Measurements from ENCODE around the gene CCDC183. TPM values are rescaled to one million over a fixed set of nuclear protein-coding genes. Genes with fewer than 3 reads are reported as not detected.

The CCDC183 gene
- total RNA-seq, 1 donor from 2014 or later = 0.06 TPM

DNA sequence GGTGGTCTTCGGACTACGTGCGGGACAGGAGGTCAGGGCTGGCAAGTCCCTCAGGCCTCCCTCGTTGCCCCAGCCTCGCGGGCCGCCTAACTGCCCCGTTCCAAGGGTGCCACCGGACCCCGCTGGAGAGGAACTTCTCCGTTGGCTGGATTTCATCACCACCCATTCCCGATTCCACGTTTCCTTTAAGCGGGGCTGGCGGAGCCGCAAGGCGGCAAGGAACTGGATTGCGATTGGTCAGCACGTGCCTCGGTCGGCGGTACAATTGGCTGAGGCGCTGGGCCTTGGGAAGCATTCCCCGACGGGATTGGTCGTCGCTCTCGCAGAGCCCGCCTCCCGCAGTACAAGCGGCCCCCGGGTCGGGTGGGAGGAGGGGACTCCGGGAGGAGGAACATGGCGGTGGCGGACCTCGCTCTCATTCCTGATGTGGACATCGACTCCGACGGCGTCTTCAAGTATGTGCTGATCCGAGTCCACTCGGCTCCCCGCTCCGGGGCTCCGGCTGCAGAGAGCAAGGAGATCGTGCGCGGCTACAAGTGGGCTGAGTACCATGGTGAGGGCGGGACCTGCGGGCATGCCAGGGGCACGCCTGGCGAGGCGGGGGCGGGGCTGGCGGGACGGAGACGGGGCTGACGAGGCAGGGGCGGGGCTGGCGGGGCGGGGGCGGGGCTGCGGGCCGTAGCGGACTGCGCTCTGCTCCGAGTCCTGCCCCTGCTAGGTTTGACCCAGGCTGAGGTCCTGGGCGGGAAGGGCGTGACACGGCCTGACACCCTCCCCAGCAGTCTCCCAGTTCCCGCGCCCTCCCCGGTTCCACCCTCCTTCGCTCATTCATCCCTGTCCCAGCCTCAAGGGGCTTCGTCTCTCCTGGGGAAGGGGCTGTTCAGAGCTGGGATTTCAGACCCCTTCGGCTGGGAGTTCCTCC lies 53.2 kb downstream of the CCDC183 start, which contains the start of gene PHPT1:
Gene PHPT1 (plus strand): TSS at position 372 of the 922 bp plus-strand sequence. CDS start 22 bp downstream, at position 394.
- peak; percentile 87 for DNase-seq (ENCODE audit: low read depth)
- H3K4me3 ChIP-seq (ENCODE audit: low read depth, low read length) = peak within 1 kb of the TSS; percentile 77
- TF ChIP-seq, protein P1, sequence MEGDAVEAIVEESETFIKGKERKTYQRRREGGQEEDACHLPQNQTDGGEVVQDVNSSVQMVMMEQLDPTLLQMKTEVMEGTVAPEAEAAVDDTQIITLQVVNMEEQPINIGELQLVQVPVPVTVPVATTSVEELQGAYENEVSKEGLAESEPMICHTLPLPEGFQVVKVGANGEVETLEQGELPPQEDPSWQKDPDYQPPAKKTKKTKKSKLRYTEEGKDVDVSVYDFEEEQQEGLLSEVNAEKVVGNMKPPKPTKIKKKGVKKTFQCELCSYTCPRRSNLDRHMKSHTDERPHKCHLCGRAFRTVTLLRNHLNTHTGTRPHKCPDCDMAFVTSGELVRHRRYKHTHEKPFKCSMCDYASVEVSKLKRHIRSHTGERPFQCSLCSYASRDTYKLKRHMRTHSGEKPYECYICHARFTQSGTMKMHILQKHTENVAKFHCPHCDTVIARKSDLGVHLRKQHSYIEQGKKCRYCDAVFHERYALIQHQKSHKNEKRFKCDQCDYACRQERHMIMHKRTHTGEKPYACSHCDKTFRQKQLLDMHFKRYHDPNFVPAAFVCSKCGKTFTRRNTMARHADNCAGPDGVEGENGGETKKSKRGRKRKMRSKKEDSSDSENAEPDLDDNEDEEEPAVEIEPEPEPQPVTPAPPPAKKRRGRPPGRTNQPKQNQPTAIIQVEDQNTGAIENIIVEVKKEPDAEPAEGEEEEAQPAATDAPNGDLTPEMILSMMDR (conservative IDR thresholded peaks at IDR 0.05; ENCODE audit: low read depth, low read length) = no peak

DNA sequence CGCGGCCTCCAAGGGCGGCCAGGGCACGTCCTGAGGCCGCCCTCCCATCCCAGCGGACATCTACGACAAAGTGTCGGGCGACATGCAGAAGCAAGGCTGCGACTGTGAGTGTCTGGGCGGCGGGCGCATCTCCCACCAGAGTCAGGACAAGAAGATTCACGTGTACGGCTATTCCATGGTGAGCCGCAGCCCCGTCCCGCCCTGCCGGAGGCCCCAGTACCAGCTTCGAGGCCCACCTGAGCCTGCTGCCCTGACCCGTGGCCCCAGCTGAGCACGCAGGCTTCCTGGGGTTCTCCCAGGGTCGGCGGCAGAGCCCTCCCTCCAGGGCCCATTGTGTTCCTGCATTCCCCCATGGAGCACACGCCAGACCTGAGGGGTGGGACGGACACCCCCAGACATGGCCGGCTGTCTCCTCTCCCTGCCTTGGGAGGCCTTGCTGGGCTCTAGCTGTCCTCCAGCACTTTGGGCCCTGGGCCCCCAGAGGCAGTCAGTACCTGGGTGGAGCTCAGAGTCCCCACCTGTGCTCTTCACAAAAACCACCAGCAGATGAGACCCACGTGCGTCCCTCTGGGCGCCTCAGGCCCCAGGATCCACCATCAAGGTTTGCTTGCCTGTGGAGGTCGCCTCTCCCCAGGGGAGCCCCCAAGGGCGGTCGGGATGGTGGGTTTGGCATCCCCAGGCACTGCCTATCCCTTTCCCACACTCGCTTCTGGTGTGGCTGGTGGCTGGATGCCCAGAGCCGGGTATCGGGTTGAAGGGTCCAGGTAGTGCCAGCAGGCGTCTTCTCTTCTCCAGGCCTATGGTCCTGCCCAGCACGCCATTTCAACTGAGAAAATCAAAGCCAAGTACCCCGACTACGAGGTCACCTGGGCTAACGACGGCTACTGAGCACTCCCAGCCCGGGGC lies 54.1 kb downstream of the CCDC183 start:
- DNase-seq (ENCODE audit: low read depth) = no peak
- peak overlapping the region; percentile 77 for H3K4me3 ChIP-seq (ENCODE audit: low read depth, low read length)
- TF ChIP-seq, protein P1 (conservative IDR thresholded peaks at IDR 0.05; ENCODE audit: low read depth, low read length) = no peak

DNA sequence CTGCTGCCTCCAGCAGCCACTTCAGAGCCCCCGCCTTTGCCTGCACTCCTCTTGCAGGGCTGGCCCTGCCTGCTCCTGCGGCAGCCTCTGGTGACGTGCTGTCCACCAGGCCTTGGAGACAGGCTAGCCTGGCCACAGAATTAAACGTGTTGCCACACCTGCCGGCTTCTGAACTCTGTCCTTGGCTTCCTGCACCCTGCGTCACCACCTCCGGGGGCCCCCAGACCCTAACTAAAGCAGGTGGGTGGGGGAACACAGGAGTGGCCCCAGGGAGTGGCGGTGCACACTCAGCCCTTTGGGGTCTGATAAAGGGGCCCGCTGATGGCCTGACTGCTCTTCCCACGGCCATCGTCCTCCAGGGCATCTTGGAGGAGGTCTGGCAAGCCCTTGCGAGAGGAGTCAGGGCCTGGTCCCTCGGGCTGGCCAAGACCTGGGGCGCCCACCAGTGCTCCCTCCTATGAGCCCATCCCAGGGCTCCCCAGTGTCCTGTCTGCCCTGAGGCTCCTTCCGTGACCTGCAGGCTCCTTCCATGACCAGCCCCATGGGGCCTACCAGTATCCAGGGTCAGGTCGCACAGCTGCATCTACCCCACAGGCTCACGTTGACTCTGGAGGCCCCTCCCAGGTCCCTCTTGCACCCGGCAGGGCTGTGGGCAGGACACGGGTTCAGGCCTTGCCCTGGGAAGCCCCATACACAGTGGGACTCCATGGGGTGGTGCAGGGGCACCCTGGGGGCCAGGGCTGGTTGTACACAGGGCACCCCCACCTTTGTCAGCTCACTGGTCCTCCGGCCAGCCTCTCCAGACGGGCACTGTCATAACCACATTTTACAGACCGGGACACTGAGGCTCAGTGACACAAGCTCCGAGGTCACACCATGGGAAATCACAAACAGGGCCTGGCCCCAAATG lies 55.0 kb downstream of the CCDC183 start:
- DNase-seq (ENCODE audit: low read depth) = no peak
- TF ChIP-seq, protein P1 (conservative IDR thresholded peaks at IDR 0.05; ENCODE audit: low read depth, low read length) = no peak
- no peak overlapping the region for H3K4me3 ChIP-seq (ENCODE audit: low read depth, low read length)

DNA sequence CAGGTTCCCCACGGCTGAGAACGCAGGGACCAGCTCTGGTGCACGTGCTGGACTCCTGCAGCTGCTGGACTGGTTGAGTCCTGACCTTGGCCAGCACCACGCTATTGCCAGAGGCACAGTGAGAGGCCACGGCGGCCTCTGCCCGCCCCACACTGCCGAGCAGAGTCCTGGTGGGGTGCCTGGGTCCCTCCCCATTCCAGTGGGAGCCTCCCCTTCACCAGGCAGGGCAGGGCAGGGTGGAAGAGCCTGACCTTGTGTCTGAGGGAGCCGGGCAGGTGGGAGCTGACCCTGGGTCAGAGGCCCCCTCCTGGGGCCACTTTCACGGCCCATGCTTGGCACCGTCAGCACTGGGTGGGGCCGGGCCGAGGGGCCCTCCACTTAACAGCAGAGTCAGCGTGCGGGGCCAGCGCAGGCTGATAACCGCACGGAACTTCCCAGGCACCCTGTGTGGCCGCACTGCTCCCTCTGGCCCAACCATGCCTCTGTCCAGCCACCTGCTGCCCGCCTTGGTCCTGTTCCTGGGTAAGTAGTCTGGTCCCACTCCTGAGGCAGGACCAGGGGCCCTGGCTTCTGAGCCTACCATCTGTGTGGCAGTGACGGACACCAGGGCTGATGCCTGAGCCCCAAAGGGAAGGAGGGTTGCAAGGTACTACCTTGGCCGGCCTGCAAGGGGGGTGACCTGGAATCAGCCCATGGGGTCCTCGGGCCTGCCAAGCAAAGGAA lies 56.0 kb downstream of the CCDC183 start, which contains the start of gene MAMDC4:
Gene MAMDC4 (plus strand): TSS at position 406 of the 723 bp plus-strand sequence. CDS start 71 bp downstream, at position 477.
- no peak for DNase-seq (ENCODE audit: low read depth)
- no peak within 1 kb of the TSS for H3K4me3 ChIP-seq (ENCODE audit: low read depth, low read length)
- TF ChIP-seq, protein P1 (conservative IDR thresholded peaks at IDR 0.05; ENCODE audit: low read depth, low read length) = no peak

DNA sequence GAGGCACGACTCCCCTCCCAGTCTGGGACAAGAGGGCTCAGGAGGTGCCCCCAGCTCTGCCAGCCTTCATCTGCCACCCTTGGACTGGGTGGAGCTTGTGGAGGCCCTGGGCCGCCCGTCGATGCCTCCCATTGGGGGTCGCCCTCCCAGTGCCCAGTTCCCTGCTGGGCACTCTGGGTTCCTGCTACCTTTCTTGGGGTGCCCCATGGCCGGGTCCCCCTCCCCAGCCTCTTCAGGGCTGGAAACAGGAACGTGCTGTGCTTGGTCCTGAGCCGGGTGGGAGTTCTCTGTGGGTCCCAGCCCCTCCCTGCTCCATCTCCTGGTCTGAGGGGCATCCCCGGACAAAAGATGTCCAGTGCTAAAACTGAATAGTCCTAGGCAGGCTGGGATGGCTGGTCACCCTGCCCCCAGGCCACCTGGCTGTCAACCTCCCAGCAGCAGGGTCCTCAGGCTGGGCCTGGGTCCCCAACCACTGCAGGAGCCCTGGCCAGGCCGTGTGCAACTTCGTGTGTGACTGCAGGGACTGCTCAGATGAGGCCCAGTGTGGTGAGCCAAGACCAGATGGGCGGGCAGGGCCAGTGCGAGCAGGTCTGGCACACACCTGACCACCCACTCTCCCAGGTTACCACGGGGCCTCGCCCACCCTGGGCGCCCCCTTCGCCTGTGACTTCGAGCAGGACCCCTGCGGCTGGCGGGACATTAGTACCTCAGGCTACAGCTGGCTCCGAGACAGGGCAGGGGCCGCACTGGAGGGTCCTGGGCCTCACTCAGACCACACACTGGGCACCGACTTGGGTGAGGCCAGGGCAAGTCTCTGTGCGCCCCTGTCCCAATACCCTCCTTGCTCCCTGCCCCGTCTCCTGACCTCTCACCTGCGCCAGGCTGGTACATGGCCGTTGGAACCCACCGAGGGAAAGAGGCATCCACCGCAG lies 56.8 kb downstream of the CCDC183 start:
- no peak overlapping the region for H3K4me3 ChIP-seq (ENCODE audit: low read depth, low read length)
- TF ChIP-seq, protein P1 (conservative IDR thresholded peaks at IDR 0.05; ENCODE audit: low read depth, low read length) = no peak
- DNase-seq (ENCODE audit: low read depth) = no peak
